Sigmoid colon (tissue), 7 donors: ENCODE measurements around the gene SGTA. TPM values are rescaled to one million over a fixed set of nuclear protein-coding genes. Genes with fewer than 3 reads are reported as not detected.

Experiments
- DNase-seq: peaks from one replicate; pipeline ENCODE4 v3.0.0-alpha.2; 2019
- H3K27ac ChIP-seq, 4 donors: fragments of 200-600 bp; sonication (generic); one replicate each; pipeline ENCODE4 v1.5.1; 2016 to 2019; ENCODE audit warnings: mild to moderate bottlenecking in 1 of 4
- H3K27me3 ChIP-seq, 3 donors: fragments of 200-600 bp; sonication (generic); one replicate each; pipeline ENCODE4 v1.5.1; 2019; ENCODE audit warnings: mild to moderate bottlenecking in 1 of 3
- H3K36me3 ChIP-seq, 4 donors: fragments of 200-600 bp; sonication (generic); one replicate each; pipeline ENCODE4 v1.5.1; 2016 to 2019
- H3K4me1 ChIP-seq, 4 donors: fragments of 200-600 bp; sonication (generic); one replicate each; pipeline ENCODE4 v1.5.1; 2017 to 2019
- H3K4me3 ChIP-seq, 4 donors: fragments of 200-600 bp; sonication (generic); one replicate each; pipeline ENCODE4 v1.5.1; 2017 to 2019; ENCODE audit warnings: mild to moderate bottlenecking in 2 of 4, moderate library complexity in 1 of 4
- H3K9me3 ChIP-seq, 4 donors: fragments of 200-600 bp in 3 of 4; sonication (generic) in 3 of 4; one replicate each; pipeline versions ENCODE4 v1.5.1 to v1.6.1; 2013 to 2019
- CTCF ChIP-seq, 4 experiments: fragments of 450-650 bp in 3 of 4; fragments of 200-600 bp in 1 of 4; IDR thresholded peaks; one replicate each; pipeline ENCODE4 v1.5.1; 2016 to 2019; ENCODE audit warnings: antibody characterized with exemption in 4 of 4, mild to moderate bottlenecking in 3 of 4, moderate library complexity in 2 of 4
- EP300 ChIP-seq, 4 donors: sonication (generic); formaldehyde crosslinking; IDR thresholded peaks; one replicate each; pipeline ENCODE4 v1.6.1; 2017; ENCODE audit warnings: antibody characterized with exemption in 4 of 4
- POLR2A ChIP-seq, 2 donors: fragments of 450-650 bp; IDR thresholded peaks; one replicate each; pipeline ENCODE4 v1.6.1; 2016; ENCODE audit warnings: antibody characterized with exemption in 2 of 2, mild to moderate bottlenecking in 2 of 2, moderate library complexity in 2 of 2
- POLR2AphosphoS5 ChIP-seq, 4 donors: sonication (generic); formaldehyde crosslinking; IDR thresholded peaks; one replicate each; pipeline ENCODE4 v1.6.1; 2017; ENCODE audit warnings: antibody characterized with exemption in 4 of 4
- WGBS, 2 donors: extraction: QIAGEN DNeasy Blood & Tissue Kit; methylation state at CpG; one replicate each; pipeline ENCODE4 v1.1.7; 2013; 5-methylcytosine and 5-hydroxymethylcytosine counted together
- intact Hi-C: fragments of 100-400 bp; cut with DNase I; formaldehyde crosslinking; loops from one replicate; pipeline ENCODE4 v1.15.1; 2023
- polyA plus RNA-seq, 3 donors: library from polyadenylated mRNA; stranded (reverse); fragments of 200-250 nt; gene quantifications; one replicate each; pipeline ENCODE4 v1.2.3, GENCODE V29; 2013
- total RNA-seq, 4 donors: library from RNA; depleted of rRNA; stranded (reverse); fragments of >200 nt; gene quantifications; one replicate each; pipeline ENCODE4 v1.1.0, GENCODE V29; 2016
- donor health status: healthy with polysubstance abuse.
- donor health status: Bipolar disorder and iron deficiency.
- donor health status: healthy.

SGTA gene
- total and polyA plus RNA-seq, 7 donors = 42.5 to 80.7 (median 48.1) TPM

- Histone ChIP-seq H3K27ac (no peak overlapping the region), H3K9me3 (no peaks in the 10 kb centered on the region), H3K36me3 (peaks cover 0 to 48% (median 17%) of the 10 kb centered on the region in 4 donors), H3K4me1 (peaks cover 0 to 10% (median 9%) of the 10 kb centered on the region in 4 donors), H3K27me3 (no peaks in the 10 kb centered on the region), H3K4me3 (no peak overlapping the region)
- intact Hi-C loops = no loop called here
- WGBS, 2 donors = 65 to 89% methylated on average over 35 of the region's 35 CpGs
- DNase-seq = no peak
- no peak for TF ChIP-seq EP300 (IDR thresholded peaks at IDR 0.05)
Observed at GRCh38 chr19:2733930-2734588, 49.0 kb downstream of the SGTA start.

DNA sequence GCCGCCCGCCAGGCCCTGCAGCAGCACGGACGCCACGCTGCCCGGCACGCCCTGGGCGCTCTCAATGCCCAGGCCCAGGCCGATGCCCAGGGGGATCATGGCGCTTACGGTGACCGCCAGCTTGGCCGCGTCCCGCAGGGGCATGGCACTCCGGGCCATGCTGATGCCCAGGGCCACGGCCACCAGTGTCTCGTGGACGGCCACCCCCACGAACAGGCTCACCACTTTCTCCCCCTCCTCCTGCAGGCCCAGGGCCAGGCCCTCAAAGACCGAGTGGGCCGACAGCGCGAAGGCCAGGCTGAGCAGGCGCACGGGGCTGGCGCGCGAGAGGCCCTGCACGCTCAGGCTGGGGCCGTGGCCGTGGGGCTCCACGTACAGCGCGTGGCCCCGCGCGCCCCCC lies 50.2 kb downstream of the SGTA start:
- Histone ChIP-seq H3K4me3 (no peak overlapping the region), H3K4me1 (no peaks in the 10 kb centered on the region), H3K36me3 (peaks cover 0 to 48% (median 17%) of the 10 kb centered on the region in 4 donors), H3K27ac (no peak overlapping the region), H3K27me3 (peaks cover 0 to 6% (median 0%) of the 10 kb centered on the region in 3 donors), H3K9me3 (no peaks in the 10 kb centered on the region)
- TF ChIP-seq CTCF (IDR thresholded peaks at IDR 0.05) (no peak), EP300 (IDR thresholded peaks at IDR 0.05) (no peak), POLR2A (IDR thresholded peaks at IDR 0.05) (no peak), POLR2AphosphoS5 (IDR thresholded peaks at IDR 0.05) (no peak)
- intact Hi-C loops = no loop called here
- no peak for DNase-seq
- 96% methylated on average over 38 of the region's 38 CpGs for WGBS, 2 donors

- WGBS, 2 donors = 95% methylated on average over 33 of the region's 33 CpGs
- no peak overlapping the region for H3K27ac ChIP-seq
- no peak overlapping the region for H3K4me3 ChIP-seq
- H3K4me1 ChIP-seq = no peaks in the 10 kb centered on the region
- H3K9me3 ChIP-seq = no peaks in the 10 kb centered on the region
- peaks cover 0 to 48% (median 17%) of the 10 kb centered on the region in 4 donors for H3K36me3 ChIP-seq
- peaks cover 0 to 12% (median 6%) of the 10 kb centered on the region in 3 donors for H3K27me3 ChIP-seq
- intact Hi-C loops = no loop called here
- DNase-seq = no peak
- TF ChIP-seq EP300 (IDR thresholded peaks at IDR 0.05) = no peak
- no peak for TF ChIP-seq CTCF (IDR thresholded peaks at IDR 0.05)
- no peak for TF ChIP-seq POLR2A (IDR thresholded peaks at IDR 0.05)
- TF ChIP-seq POLR2AphosphoS5 (IDR thresholded peaks at IDR 0.05) = no peak
Observed at GRCh38 chr19:2732157-2732725, 50.8 kb downstream of the SGTA start.

DNA sequence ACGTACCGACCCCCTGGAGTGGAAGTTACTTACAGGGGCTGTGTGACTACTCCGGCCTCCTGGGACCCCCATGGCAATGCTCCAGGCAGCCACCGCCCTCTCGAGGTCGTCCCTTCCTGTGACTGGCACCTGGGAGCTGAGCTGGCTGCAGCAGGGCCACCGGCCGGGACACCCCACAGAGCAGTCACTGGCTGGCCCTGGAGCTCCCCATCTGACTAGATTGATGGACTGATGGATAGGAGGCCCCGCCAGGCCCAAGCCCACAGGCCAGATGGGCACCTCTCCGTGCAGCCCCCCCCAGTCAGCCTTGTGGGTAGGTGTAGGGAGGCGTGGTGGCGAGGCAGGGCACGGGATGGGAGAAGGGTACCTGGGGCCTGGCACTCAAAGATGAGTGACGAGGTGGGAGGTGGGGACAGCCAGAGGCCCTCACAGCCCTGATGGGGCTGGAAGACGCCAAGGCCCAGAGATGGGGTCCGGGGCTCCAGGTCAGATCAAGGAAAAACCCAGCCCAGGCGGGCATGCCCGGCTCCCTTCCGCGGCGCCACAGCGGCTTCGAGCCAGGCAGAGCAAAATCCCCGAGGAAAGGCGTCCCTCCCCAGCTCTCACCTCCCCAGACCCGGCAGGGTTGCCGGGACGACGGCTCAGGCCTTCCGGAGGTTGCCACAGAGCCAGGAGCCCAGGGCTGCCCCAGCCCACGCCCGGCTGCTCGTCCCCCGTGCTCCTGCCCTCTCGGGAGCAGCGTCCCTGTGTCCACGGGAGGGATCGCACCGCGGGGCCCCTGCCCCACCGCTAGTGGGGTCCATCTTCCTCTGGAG lies 51.7 kb downstream of the SGTA start:
- peaks cover 0 to 43% (median 12%) of the 10 kb centered on the region in 4 donors for H3K36me3 ChIP-seq
- TF ChIP-seq CTCF (IDR thresholded peaks at IDR 0.05) = no peak
- TF ChIP-seq POLR2A (IDR thresholded peaks at IDR 0.05) = no peak
- no peak for TF ChIP-seq EP300 (IDR thresholded peaks at IDR 0.05)
- no peak for TF ChIP-seq POLR2AphosphoS5 (IDR thresholded peaks at IDR 0.05)
- H3K27me3 ChIP-seq = peaks cover 6 to 20% (median 15%) of the 10 kb centered on the region in 3 donors
- H3K27ac ChIP-seq = no peak overlapping the region
- no peak overlapping the region for H3K4me3 ChIP-seq
- 89 to 92% methylated on average over 41 of the region's 41 CpGs for WGBS, 2 donors
- no peak for DNase-seq
- no peaks in the 10 kb centered on the region for H3K9me3 ChIP-seq
- H3K4me1 ChIP-seq = no peaks in the 10 kb centered on the region
- intact Hi-C loops = no loop called here
